Erythroblast (primary cell): Measurements from ENCODE around the gene OR7E24.

Experiments
- GATA1 ChIP-seq: IDR thresholded peaks from 2 replicates; pipeline ENCODE4 v1.6.1; 2011; ENCODE audit warnings: low read depth, mild to moderate bottlenecking, control low read depth, low read length, moderate library complexity
- POLR2A ChIP-seq: IDR thresholded peaks from 2 replicates; pipeline ENCODE4 v1.6.1; 2011; ENCODE audit warnings: mild to moderate bottlenecking, low read length

DNA sequence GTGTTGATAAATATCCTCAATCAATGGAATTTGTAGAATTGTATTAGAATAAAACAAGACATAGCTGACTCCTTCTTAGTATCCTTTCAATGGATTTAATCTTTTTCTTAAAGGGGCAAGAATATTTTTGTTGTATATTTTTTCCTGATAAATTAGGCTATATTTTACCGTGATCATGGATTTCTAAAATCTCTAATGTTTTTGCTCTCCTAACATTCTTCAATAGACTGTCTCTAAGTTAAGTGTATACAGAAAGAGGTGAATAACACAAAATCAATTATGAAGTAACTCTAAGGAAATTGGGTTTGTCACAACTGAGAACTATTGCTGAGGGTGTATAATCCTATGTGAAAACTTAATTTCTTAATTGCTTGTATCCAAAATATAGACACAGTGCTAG is at the start of gene OR7E24:
- no peak for TF ChIP-seq POLR2A
- no peak for TF ChIP-seq GATA1
